Type B pancreatic cell (in vitro differentiated cells): ENCODE results near the gene FAM216B. TPM values are rescaled to one million over a fixed set of nuclear protein-coding genes. Genes with fewer than 3 reads are reported as not detected.

Experiments used
- DNase-seq: peaks from one replicate; pipeline ENCODE4 v3.0.0; 2021; ENCODE audit warnings: mixed read lengths; ENCODE audit not compliant: unreplicated experiment; ENCODE audit errors: extremely low spot score
- H3K27ac Mint-ChIP-seq: 2 replicates; pipeline ENCODE4 v1.8.0; 2021; ENCODE audit warnings: mild to moderate bottlenecking, mixed read lengths
- H3K27me3 Mint-ChIP-seq: 2 replicates; pipeline ENCODE4 v1.8.0; 2021; ENCODE audit warnings: mixed read lengths
- H3K36me3 Mint-ChIP-seq: 2 replicates; pipeline ENCODE4 v1.8.0; 2021; ENCODE audit warnings: mixed read lengths
- H3K4me1 Mint-ChIP-seq: one replicate; pipeline ENCODE4 v1.8.0; 2021; ENCODE audit warnings: mixed read lengths; ENCODE audit not compliant: unreplicated experiment
- H3K4me3 Mint-ChIP-seq: 2 replicates; pipeline ENCODE4 v1.8.0; 2021; ENCODE audit warnings: mild to moderate bottlenecking, mixed read lengths
- H3K9me3 Mint-ChIP-seq: 2 replicates; pipeline ENCODE4 v1.8.0; 2021; ENCODE audit warnings: mixed read lengths
- total RNA-seq: library from RNA; stranded (reverse); gene quantifications from 2 replicates; pipeline ENCODE4 v1.2.1, GENCODE V29; 2021; ENCODE audit warnings: low replicate concordance
- TF ChIP-seq, protein P1 (sequence below): fragments of 200-600 bp; sonication (generic); conservative IDR thresholded peaks from 2 replicates; pipeline ENCODE4 v1.5.0; 2021; ENCODE audit warnings: antibody characterized with exemption, mild to moderate bottlenecking

The FAM216B gene
- total RNA-seq, 1 donor from 2014 or later: not detected

DNA sequence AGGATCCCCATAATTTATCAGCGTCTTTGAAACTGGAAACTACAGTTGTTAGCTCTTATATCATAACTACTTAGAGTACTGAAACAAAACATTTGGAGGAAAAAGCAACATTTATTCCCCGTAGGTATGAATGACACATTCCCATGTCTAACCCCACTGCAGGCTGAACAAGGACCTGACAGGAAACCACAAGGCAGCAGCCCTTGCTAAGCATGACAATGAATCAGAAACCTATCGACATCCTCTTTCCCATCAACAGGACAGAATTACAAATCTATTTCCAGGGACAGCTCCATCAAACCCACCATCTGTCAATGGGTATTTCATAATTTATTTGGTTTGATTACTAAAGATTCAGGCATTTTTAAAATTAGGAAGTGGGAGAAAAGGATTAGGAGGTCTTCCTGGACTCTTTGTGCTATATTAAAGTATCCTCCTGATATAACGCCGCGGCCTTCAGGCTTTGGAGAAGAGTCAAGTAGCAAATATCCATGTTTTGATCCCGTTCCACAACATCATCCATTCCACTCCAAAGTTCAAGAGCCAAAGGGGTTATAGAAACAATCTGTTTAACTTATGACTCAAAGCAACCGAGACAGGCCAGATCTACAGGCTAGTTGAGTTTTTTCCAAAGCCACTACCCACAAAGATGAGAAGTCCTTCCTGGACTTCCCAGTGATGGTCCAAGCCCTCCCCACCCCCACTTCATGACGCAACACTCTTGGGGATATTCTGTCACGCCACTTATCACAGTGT lies 51.1 kb downstream of the FAM216B start:
- DNase-seq: no peak
- peaks cover 6% of the 10 kb centered on the region for H3K9me3 Mint-ChIP-seq
- no peaks in the 10 kb centered on the region for H3K36me3 Mint-ChIP-seq
- H3K4me1 Mint-ChIP-seq: peaks cover 10% of the 10 kb centered on the region
- TF ChIP-seq, protein P1, sequence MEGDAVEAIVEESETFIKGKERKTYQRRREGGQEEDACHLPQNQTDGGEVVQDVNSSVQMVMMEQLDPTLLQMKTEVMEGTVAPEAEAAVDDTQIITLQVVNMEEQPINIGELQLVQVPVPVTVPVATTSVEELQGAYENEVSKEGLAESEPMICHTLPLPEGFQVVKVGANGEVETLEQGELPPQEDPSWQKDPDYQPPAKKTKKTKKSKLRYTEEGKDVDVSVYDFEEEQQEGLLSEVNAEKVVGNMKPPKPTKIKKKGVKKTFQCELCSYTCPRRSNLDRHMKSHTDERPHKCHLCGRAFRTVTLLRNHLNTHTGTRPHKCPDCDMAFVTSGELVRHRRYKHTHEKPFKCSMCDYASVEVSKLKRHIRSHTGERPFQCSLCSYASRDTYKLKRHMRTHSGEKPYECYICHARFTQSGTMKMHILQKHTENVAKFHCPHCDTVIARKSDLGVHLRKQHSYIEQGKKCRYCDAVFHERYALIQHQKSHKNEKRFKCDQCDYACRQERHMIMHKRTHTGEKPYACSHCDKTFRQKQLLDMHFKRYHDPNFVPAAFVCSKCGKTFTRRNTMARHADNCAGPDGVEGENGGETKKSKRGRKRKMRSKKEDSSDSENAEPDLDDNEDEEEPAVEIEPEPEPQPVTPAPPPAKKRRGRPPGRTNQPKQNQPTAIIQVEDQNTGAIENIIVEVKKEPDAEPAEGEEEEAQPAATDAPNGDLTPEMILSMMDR: no peak
- H3K27me3 Mint-ChIP-seq: no peaks in the 10 kb centered on the region
- no peak overlapping the region for H3K27ac Mint-ChIP-seq
- no peak overlapping the region for H3K4me3 Mint-ChIP-seq

DNA sequence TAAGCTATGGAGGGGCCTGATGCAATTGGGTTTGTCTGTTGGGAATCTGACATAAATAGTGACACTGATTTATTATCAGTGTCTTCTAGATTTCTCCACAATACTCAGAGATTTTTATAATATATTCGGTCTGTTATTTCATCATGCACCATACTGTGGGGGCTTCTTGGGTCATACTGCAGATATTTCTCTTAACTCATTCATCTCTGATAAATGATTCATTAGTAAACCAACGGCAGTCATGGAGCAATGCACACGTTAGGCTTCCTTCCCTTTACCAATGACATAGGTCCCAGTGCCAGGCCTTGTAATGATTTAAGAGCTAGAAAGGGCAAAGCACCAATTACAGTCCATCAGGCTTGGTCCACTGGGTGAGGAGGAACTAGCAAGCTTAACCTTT lies 53.6 kb downstream of the FAM216B start:
- no peak overlapping the region for H3K4me3 Mint-ChIP-seq
- peaks cover 4% of the 10 kb centered on the region for H3K27me3 Mint-ChIP-seq
- no peak for DNase-seq
- peaks cover 19% of the 10 kb centered on the region for H3K4me1 Mint-ChIP-seq
- H3K9me3 Mint-ChIP-seq: peaks cover 6% of the 10 kb centered on the region
- no peak overlapping the region for H3K27ac Mint-ChIP-seq
- no peaks in the 10 kb centered on the region for H3K36me3 Mint-ChIP-seq
- TF ChIP-seq, protein P1: no peak

DNA sequence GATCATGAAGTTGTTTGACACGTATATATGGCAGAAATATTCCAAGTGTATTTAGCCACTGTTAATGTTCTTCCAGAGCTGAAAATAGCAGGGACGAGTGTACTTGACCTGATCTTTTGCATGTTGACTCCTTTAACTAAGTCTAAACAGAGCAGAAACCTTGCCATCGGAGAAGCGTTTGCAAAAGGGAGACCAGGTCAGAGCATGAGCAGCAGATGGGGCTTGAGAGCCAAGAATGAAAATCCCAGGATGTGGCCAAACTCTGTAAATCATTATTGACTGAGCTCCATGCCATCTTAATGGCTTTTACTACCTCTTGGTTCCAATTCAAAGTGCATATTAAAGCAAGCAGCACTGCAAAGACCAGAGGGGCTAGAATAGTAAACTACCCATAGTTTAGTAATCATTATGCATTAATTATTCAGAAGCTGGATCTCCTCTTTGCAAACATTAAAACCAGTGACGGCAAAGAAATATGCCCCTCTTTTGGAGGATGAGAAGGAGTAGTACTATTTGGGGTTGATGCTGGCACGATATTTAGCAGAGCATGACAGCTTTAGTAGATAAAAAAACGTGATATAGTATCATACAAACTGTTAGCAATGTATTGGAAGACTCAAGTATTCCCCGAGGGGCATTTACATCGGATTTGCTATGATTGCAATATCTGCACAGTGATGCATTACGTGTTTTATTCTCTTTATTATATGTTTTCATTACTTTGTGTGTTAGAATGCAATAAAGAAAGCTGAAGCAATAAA lies 55.7 kb downstream of the FAM216B start:
- Mint-ChIP-seq H3K27me3 (peaks cover 4% of the 10 kb centered on the region), H3K4me3 (no peak overlapping the region), H3K4me1 (peaks cover 23% of the 10 kb centered on the region), H3K27ac (no peak overlapping the region), H3K9me3 (peaks cover 6% of the 10 kb centered on the region), H3K36me3 (no peaks in the 10 kb centered on the region)
- DNase-seq: no peak
- TF ChIP-seq, protein P1: peak; percentile 48

Other genes with a start within 250 kb of the FAM216B start
- 0.50 and 0.65 TPM in 2 replicates for gene TNFSF11, start 207.4 kb upstream of the FAM216B start, total RNA-seq
- 7.9 and 15.7 TPM in 2 replicates for gene EPSTI1, start 210.7 kb downstream of the FAM216B start, total RNA-seq
- gene DNAJC15, start 242.0 kb downstream of the FAM216B start, total RNA-seq: 19.7 and 23.8 TPM in 2 replicates